WTC11 (cell line): ENCODE data around the gene TP73. TPM values are rescaled to one million over a fixed set of nuclear protein-coding genes. Genes with fewer than 3 reads are reported as not detected.

Source experiments
- ATAC-seq: fragments of 200-7000 bp; cut with Tn5 transposase; 2 replicates; pipeline ENCODE4 v1.10.0; 2021; ENCODE audit warnings: mild to moderate bottlenecking, moderate library complexity
- CTCF ChIA-PET: fragments of 300-600 bp; sonication (Branson Sonifier 250); formaldehyde crosslinking; loops from one replicate; lab custom pipeline; 2021; ENCODE audit warnings: antibody characterized with exemption; lab: Charles Lee
- POLR2A ChIA-PET: fragments of 350-600 bp; sonication (Branson Sonifier 250); formaldehyde crosslinking; loops from one replicate; lab custom pipeline; 2021; ENCODE audit warnings: antibody characterized with exemption; lab: Charles Lee
- DNase-seq: peaks from one replicate; pipeline ENCODE4 v3.0.0; 2021; ENCODE audit warnings: low spot score
- H3K27ac Mint-ChIP-seq: 2 replicates; pipeline ENCODE4 v1.8.0; 2021; ENCODE audit warnings: mixed read lengths
- H3K27me3 Mint-ChIP-seq: 2 replicates; pipeline ENCODE4 v1.8.0; 2021; ENCODE audit warnings: low read depth, mild to moderate bottlenecking, moderate library complexity, mixed read lengths
- H3K36me3 Mint-ChIP-seq: 2 replicates; pipeline ENCODE4 v1.8.0; 2021; ENCODE audit warnings: mixed read lengths
- H3K4me1 Mint-ChIP-seq: 2 replicates; pipeline ENCODE4 v1.8.0; 2022; ENCODE audit warnings: mixed read lengths
- H3K4me3 Mint-ChIP-seq: 2 replicates; pipeline ENCODE4 v1.8.0; 2021; ENCODE audit warnings: mild to moderate bottlenecking, moderate library complexity, mixed read lengths
- H3K9me3 Mint-ChIP-seq: 2 replicates; pipeline ENCODE4 v1.8.0; 2021; ENCODE audit warnings: mixed read lengths
- ATF1 ChIP-seq: sonication (generic); formaldehyde crosslinking; IDR thresholded peaks from 2 replicates; pipeline ENCODE4 v1.8.1; 2023; ENCODE audit warnings: mild to moderate bottlenecking, moderate library complexity, missing genetic modification reagents
- MYBL2 ChIP-seq: sonication (generic); formaldehyde crosslinking; IDR thresholded peaks from 2 replicates; pipeline ENCODE4 v1.8.1; 2023; ENCODE audit warnings: mild to moderate bottlenecking, moderate library complexity, missing genetic modification reagents
- SMAD4 ChIP-seq: sonication (generic); formaldehyde crosslinking; IDR thresholded peaks from 2 replicates; pipeline ENCODE4 v1.8.0; 2022; ENCODE audit warnings: mild to moderate bottlenecking, missing genetic modification reagents
- ZNF219 ChIP-seq: sonication (generic); formaldehyde crosslinking; IDR thresholded peaks from 2 replicates; pipeline ENCODE4 v1.8.0; 2023; ENCODE audit warnings: missing genetic modification reagents, mild to moderate bottlenecking, borderline replicate concordance
- total RNA-seq: library from RNA; stranded (reverse); gene quantifications from 3 replicates; pipeline ENCODE4 v1.2.3, GENCODE V29; 2021
- TF ChIP-seq, protein P1 (sequence below): sonication (generic); formaldehyde crosslinking; IDR thresholded peaks from 2 replicates; pipeline ENCODE4 v1.8.0; 2022; ENCODE audit warnings: mild to moderate bottlenecking, missing genetic modification reagents
- TF ChIP-seq, protein P2 (sequence below): sonication (generic); formaldehyde crosslinking; IDR thresholded peaks from 2 replicates; pipeline ENCODE4 v1.8.1; 2023; ENCODE audit warnings: mild to moderate bottlenecking, missing genetic modification reagents, moderate library complexity
- TF ChIP-seq, protein P3 (sequence below): sonication (generic); formaldehyde crosslinking; IDR thresholded peaks from 2 replicates; pipeline ENCODE4 v1.8.1; 2023; ENCODE audit warnings: mild to moderate bottlenecking, missing genetic modification reagents
- TF ChIP-seq, protein P4 (sequence below): sonication (generic); formaldehyde crosslinking; conservative IDR thresholded peaks from 2 replicates; pipeline ENCODE4 v1.8.1; 2023; ENCODE audit warnings: mild to moderate bottlenecking, low read depth, missing genetic modification reagents, moderate library complexity
- TF ChIP-seq, protein P5 (sequence below): sonication (generic); formaldehyde crosslinking; IDR thresholded peaks from 2 replicates; pipeline ENCODE4 v1.8.0; 2022; ENCODE audit warnings: missing genetic modification reagents
- TF ChIP-seq, protein P6 (sequence below): fragments of 250-450 bp; sonication (Bioruptor Pico); conservative IDR thresholded peaks from 2 replicates; pipeline ENCODE4 v1.9.0; 2021; ENCODE audit warnings: mild to moderate bottlenecking
- TF ChIP-seq, protein P7 (sequence below): sonication (generic); formaldehyde crosslinking; IDR thresholded peaks from 2 replicates; pipeline ENCODE4 v1.8.1; 2022; ENCODE audit warnings: low read depth, mild to moderate bottlenecking, moderate library complexity, missing genetic modification reagents, borderline replicate concordance
- TF ChIP-seq, protein P8 (sequence below): sonication (generic); formaldehyde crosslinking; IDR thresholded peaks from 2 replicates; pipeline ENCODE4 v1.8.1; 2022; ENCODE audit warnings: missing genetic modification reagents, borderline replicate concordance

TP73 gene
- total RNA-seq, 1 experiment from 2014 or later, result 5.7 TPM

DNA sequence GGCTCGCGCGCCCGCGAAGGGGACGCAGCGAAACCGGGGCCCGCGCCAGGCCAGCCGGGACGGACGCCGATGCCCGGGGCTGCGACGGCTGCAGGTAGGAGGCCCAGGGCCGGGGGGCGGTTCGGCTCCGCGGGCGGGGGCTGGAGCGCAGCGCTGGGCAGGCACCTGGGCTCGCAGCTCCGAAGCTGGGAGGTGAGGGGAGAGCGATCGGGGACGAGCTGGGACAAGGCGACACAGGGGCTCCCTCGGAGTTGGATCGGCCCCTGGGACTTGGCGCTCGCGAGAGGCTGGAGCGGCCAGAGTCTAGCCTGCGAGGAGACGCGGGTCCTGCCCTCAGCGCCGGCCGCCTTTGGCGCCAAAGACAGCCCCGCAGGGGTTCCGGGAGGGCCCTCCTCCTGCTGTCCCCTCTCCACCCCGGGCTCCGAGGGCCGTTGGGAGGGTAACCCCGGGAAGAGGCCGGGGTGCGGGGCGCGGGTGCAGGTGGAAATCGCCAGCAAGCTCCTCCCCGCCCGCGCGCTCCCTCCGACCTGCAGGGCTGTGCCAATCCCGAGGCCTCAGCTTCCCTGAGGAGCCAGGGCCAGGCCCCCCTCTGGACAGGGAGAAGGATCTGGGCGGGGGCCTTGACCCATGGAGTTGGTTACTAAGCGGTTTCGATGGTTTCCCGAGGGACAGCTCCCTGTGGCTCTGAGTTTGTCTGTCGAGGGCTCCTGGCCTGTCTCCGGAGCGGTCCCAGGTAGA is 401 bp downstream of the TP73 start:
- peaks cover 10% of the 10 kb centered on the region for H3K4me1 Mint-ChIP-seq
- no peaks in the 10 kb centered on the region for H3K36me3 Mint-ChIP-seq
- CTCF ChIA-PET, result interaction anchor here (0.6 to 3.8 kb wide), 13 partner anchors 12 to 162 kb away, joined by 3 to 27 read pairs (median 7); no protein-coding TSS in a partner anchor
- no peak overlapping the region for H3K27ac Mint-ChIP-seq
- peak; percentile 44 for ATAC-seq
- H3K4me3 Mint-ChIP-seq, result peak overlapping the region; percentile 55
- H3K27me3 Mint-ChIP-seq, result peaks cover 68% of the 10 kb centered on the region
- TF ChIP-seq, protein P1, sequence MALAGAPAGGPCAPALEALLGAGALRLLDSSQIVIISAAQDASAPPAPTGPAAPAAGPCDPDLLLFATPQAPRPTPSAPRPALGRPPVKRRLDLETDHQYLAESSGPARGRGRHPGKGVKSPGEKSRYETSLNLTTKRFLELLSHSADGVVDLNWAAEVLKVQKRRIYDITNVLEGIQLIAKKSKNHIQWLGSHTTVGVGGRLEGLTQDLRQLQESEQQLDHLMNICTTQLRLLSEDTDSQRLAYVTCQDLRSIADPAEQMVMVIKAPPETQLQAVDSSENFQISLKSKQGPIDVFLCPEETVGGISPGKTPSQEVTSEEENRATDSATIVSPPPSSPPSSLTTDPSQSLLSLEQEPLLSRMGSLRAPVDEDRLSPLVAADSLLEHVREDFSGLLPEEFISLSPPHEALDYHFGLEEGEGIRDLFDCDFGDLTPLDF, result no peak
- no peak for TF ChIP-seq SMAD4 (CRISPR knock-in tag)
- TF ChIP-seq, protein P2, sequence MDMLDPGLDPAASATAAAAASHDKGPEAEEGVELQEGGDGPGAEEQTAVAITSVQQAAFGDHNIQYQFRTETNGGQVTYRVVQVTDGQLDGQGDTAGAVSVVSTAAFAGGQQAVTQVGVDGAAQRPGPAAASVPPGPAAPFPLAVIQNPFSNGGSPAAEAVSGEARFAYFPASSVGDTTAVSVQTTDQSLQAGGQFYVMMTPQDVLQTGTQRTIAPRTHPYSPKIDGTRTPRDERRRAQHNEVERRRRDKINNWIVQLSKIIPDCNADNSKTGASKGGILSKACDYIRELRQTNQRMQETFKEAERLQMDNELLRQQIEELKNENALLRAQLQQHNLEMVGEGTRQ (CRISPR knock-in tag), result no peak
- TF ChIP-seq, protein P3, sequence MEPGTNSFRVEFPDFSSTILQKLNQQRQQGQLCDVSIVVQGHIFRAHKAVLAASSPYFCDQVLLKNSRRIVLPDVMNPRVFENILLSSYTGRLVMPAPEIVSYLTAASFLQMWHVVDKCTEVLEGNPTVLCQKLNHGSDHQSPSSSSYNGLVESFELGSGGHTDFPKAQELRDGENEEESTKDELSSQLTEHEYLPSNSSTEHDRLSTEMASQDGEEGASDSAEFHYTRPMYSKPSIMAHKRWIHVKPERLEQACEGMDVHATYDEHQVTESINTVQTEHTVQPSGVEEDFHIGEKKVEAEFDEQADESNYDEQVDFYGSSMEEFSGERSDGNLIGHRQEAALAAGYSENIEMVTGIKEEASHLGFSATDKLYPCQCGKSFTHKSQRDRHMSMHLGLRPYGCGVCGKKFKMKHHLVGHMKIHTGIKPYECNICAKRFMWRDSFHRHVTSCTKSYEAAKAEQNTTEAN (CRISPR knock-in tag), result no peak
- no peak for TF ChIP-seq MYBL2 (CRISPR knock-in tag)
- TF ChIP-seq, protein P4, sequence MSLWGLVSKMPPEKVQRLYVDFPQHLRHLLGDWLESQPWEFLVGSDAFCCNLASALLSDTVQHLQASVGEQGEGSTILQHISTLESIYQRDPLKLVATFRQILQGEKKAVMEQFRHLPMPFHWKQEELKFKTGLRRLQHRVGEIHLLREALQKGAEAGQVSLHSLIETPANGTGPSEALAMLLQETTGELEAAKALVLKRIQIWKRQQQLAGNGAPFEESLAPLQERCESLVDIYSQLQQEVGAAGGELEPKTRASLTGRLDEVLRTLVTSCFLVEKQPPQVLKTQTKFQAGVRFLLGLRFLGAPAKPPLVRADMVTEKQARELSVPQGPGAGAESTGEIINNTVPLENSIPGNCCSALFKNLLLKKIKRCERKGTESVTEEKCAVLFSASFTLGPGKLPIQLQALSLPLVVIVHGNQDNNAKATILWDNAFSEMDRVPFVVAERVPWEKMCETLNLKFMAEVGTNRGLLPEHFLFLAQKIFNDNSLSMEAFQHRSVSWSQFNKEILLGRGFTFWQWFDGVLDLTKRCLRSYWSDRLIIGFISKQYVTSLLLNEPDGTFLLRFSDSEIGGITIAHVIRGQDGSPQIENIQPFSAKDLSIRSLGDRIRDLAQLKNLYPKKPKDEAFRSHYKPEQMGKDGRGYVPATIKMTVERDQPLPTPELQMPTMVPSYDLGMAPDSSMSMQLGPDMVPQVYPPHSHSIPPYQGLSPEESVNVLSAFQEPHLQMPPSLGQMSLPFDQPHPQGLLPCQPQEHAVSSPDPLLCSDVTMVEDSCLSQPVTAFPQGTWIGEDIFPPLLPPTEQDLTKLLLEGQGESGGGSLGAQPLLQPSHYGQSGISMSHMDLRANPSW (CRISPR knock-in tag), result no peak
- TF ChIP-seq ATF1 (CRISPR knock-in tag), result no peak
- TF ChIP-seq, protein P5, sequence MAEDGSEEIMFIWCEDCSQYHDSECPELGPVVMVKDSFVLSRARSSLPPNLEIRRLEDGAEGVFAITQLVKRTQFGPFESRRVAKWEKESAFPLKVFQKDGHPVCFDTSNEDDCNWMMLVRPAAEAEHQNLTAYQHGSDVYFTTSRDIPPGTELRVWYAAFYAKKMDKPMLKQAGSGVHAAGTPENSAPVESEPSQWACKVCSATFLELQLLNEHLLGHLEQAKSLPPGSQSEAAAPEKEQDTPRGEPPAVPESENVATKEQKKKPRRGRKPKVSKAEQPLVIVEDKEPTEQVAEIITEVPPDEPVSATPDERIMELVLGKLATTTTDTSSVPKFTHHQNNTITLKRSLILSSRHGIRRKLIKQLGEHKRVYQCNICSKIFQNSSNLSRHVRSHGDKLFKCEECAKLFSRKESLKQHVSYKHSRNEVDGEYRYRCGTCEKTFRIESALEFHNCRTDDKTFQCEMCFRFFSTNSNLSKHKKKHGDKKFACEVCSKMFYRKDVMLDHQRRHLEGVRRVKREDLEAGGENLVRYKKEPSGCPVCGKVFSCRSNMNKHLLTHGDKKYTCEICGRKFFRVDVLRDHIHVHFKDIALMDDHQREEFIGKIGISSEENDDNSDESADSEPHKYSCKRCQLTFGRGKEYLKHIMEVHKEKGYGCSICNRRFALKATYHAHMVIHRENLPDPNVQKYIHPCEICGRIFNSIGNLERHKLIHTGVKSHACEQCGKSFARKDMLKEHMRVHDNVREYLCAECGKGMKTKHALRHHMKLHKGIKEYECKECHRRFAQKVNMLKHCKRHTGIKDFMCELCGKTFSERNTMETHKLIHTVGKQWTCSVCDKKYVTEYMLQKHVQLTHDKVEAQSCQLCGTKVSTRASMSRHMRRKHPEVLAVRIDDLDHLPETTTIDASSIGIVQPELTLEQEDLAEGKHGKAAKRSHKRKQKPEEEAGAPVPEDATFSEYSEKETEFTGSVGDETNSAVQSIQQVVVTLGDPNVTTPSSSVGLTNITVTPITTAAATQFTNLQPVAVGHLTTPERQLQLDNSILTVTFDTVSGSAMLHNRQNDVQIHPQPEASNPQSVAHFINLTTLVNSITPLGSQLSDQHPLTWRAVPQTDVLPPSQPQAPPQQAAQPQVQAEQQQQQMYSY (CRISPR knock-in tag), result no peak
- TF ChIP-seq, protein P6, sequence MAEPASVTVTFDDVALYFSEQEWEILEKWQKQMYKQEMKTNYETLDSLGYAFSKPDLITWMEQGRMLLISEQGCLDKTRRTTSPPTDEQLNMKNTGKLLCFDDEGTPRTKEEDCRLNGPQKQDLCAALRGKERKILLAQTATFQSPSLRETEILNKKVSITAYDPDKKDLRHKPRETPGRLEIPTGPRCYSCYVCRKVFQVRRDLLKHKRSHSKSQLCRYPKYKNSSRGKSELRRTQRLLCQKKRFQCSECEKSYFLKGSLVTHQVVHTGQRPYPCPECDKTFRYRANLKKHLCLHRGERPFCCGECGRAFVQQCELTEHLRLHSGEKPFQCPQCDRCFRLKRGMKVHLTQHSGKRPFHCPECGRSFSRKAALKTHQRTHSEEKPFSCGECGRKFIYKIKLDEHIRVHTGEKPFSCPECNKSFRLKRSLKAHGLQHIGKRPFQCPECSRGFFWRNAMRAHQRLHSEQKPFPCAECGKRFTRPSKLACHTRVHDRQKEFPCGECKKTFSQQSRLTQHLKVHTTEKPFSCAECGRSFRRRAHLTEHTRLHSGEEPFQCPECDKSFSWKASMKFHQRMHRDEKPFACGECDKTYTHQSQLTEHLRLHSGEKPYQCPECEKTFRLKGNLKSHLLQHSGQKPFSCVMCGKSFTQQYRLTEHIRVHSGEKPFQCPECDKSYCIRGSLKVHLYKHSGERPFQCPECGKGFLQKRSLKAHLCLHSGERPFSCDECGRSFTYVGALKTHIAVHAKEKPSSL, result no peak
- TF ChIP-seq, protein P7, sequence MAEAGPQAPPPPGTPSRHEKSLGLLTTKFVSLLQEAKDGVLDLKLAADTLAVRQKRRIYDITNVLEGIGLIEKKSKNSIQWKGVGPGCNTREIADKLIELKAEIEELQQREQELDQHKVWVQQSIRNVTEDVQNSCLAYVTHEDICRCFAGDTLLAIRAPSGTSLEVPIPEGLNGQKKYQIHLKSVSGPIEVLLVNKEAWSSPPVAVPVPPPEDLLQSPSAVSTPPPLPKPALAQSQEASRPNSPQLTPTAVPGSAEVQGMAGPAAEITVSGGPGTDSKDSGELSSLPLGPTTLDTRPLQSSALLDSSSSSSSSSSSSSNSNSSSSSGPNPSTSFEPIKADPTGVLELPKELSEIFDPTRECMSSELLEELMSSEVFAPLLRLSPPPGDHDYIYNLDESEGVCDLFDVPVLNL (CRISPR knock-in tag), result no peak
- TF ChIP-seq ZNF219 (CRISPR knock-in tag), result no peak
- TF ChIP-seq, protein P8, sequence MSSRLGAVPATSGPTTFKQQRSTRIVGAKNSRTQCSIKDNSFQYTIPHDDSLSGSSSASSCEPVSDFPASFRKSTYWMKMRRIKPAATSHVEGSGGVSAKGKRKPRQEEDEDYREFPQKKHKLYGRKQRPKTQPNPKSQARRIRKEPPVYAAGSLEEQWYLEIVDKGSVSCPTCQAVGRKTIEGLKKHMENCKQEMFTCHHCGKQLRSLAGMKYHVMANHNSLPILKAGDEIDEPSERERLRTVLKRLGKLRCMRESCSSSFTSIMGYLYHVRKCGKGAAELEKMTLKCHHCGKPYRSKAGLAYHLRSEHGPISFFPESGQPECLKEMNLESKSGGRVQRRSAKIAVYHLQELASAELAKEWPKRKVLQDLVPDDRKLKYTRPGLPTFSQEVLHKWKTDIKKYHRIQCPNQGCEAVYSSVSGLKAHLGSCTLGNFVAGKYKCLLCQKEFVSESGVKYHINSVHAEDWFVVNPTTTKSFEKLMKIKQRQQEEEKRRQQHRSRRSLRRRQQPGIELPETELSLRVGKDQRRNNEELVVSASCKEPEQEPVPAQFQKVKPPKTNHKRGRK (CRISPR knock-in tag), result no peak
- peak; percentile 56 for DNase-seq
- POLR2A ChIA-PET, result no interaction called here
- no peaks in the 10 kb centered on the region for H3K9me3 Mint-ChIP-seq
